ENCODE results near the gene KCTD3.
A peak's percentile ranks its signal among the peaks of the same experiment; 100 is the strongest.

The KCTD3 gene

DNA sequence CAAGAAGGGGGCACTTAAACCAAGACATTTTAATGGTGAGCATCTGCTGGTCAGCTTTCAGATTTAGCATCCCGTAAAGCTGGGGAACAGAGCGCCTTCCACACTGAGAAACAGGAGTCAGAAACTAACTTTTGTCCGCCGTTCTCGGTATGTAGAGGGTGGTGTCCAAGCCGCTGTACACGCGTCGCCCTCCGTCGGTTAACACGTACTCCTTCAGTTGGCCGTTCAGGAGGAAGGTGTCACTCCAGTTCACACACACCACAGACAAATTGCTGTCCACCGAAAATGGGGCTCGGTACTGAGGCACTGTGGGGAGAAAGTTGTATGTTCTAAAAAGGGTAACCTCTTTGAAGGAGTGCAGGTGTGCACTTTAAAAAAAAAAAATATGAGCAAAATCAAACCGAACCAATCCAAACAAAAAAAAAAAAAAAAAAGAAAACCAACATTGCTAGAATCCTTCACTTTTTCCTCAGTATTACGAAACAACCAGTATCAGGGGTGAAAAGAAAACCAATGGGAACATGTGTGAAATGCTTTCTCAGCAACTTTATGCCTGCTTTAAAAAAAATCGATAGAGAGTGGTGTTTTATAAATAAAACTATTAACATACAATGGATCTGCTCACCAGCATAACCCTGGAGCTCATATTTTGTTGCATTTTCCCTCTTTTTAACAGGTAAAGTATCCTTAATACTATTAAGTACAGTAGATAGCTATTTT, 73.5 kb downstream of the KCTD3 start:
- no peak for DNase-seq (ENCODE audit: low spot score)
- H3K36me3 Mint-ChIP-seq (ENCODE audit: low read depth), result no peaks in the 10 kb centered on the region

DNA sequence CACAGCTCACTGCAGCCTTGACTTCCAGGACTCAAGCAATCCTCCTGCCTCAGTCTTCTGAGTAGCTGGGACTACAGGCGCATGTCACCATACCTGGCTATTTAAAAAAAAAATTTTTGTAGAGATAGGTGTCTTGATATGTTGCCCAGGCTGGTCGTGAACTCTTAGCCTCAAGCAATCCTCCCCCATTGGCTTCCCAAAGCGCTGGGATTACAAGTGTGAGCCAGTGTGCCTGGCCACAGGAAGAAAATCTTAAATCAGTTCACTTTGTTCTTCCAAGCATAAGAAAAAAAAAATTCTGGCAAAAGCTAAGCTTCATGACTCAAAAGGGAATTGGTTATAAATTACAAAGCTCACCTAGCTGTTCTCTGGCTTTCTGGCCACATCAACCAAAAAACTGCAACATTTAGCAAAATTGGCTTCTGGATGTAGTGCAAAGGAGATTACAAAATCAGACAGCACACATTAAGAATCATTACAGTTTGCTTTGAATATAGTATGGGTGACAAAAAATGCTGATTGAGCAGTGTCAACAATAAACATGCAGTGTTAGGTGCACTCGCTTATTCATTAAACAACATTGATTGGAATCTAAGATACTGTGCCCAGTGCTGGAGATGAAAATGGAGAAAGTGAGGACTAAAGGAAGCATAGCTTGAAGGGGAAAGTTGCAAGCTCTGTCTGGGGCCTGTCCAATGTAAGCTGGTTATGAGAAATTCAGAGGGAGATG, 76.7 kb downstream of the KCTD3 start:
- no peaks in the 10 kb centered on the region for H3K9me3 Mint-ChIP-seq
- H3K27ac Mint-ChIP-seq, result no peak overlapping the region
- no peak overlapping the region for H3K4me3 Mint-ChIP-seq
- no peaks in the 10 kb centered on the region for H3K4me1 Mint-ChIP-seq (ENCODE audit: low read depth)
- no peaks in the 10 kb centered on the region for H3K36me3 Mint-ChIP-seq (ENCODE audit: low read depth)
- no peaks in the 10 kb centered on the region for H3K27me3 Mint-ChIP-seq (ENCODE audit: low read depth)
- DNase-seq (ENCODE audit: low spot score), result no peak

More for the DNA sequence above, 73.5 kb downstream of the KCTD3 start:
- Mint-ChIP-seq H3K27me3 (ENCODE audit: low read depth) (no peaks in the 10 kb centered on the region), H3K4me1 (ENCODE audit: low read depth) (no peaks in the 10 kb centered on the region), H3K9me3 (no peaks in the 10 kb centered on the region), H3K27ac (no peak overlapping the region), H3K4me3 (no peak overlapping the region)

DNA sequence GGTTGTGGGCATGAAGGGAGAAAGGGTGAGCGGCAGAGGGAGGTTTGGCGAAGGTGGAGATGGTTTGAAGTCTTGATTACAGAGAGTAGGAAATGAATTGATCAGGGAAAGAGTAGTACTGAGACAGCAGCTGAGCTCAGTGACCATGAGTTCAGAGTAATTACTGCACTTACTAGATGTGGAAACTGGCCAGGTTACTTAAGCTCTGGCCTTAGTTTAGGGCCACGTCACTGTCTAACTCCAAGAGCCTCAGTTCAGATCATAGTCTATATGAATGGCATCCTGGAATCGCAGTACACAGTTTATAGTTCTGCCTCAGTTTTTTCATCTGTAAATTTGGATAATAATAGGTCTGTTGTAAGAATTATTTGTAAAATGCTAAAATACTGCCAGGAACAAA, 78.1 kb downstream of the KCTD3 start:
- Mint-ChIP-seq H3K4me1 (ENCODE audit: low read depth) (no peaks in the 10 kb centered on the region), H3K27ac (no peak overlapping the region), H3K36me3 (ENCODE audit: low read depth) (no peaks in the 10 kb centered on the region), H3K27me3 (ENCODE audit: low read depth) (no peaks in the 10 kb centered on the region), H3K9me3 (no peaks in the 10 kb centered on the region), H3K4me3 (no peak overlapping the region)
- DNase-seq (ENCODE audit: low spot score), result no peak

DNA sequence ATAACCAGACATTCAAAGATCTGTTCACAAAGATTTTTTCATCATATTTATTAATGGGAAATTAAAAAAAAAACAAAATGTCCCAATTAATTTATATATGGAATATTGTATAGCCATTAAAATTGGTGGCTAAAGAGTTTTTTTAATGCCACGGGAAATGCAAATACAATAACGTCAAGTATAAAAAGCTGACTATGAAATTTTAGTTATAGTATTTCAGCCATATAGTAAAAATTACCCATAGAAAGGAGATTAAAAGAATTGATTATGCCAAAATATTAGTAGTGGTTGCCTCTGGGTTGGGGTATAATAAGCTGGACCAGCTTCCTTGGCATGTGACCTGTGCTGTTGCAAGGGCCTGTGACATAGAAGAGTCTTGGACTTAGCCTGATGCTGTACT, 78.8 kb downstream of the KCTD3 start:
- H3K4me3 Mint-ChIP-seq, result no peak overlapping the region
- H3K4me1 Mint-ChIP-seq (ENCODE audit: low read depth), result no peaks in the 10 kb centered on the region
- no peaks in the 10 kb centered on the region for H3K36me3 Mint-ChIP-seq (ENCODE audit: low read depth)
- H3K27ac Mint-ChIP-seq, result no peak overlapping the region
- no peak for DNase-seq (ENCODE audit: low spot score)
- no peaks in the 10 kb centered on the region for H3K9me3 Mint-ChIP-seq
- no peaks in the 10 kb centered on the region for H3K27me3 Mint-ChIP-seq (ENCODE audit: low read depth)

- Mint-ChIP-seq H3K4me1 (ENCODE audit: low read depth) (no peaks in the 10 kb centered on the region), H3K36me3 (ENCODE audit: low read depth) (no peaks in the 10 kb centered on the region), H3K9me3 (no peaks in the 10 kb centered on the region), H3K27me3 (ENCODE audit: low read depth) (no peaks in the 10 kb centered on the region), H3K4me3 (no peak overlapping the region), H3K27ac (no peak overlapping the region)
- no peak for DNase-seq (ENCODE audit: low spot score)
Measured at GRCh38 chr1:215647738-215648137, 80.6 kb downstream of the KCTD3 start.

DNA sequence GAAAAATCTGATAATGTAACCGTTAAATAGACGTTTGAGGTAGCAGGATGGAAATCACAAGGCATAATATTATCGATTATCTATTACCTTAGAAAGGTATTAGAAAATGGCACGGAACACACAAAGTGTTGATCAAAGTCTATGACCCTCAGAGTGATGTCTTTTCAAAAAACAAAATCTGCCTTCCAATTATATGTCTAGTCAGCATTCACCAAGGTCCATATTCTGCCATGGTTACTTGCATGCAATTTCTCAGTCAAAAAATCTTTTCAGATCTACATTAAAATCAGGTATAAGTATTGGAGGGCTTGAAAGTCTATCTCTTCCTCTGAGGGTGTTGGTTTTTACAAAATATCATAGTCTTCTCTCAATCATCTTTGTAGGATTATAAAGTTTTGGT, 81.9 kb downstream of the KCTD3 start:
- DNase-seq (ENCODE audit: low spot score), result no peak
- Mint-ChIP-seq H3K36me3 (ENCODE audit: low read depth) (no peaks in the 10 kb centered on the region), H3K4me1 (ENCODE audit: low read depth) (no peaks in the 10 kb centered on the region), H3K9me3 (no peaks in the 10 kb centered on the region), H3K27me3 (ENCODE audit: low read depth) (no peaks in the 10 kb centered on the region), H3K27ac (no peak overlapping the region), H3K4me3 (no peak overlapping the region)

GRCh38 chr1:215650446-215651149, 83.5 kb downstream of the KCTD3 start:
- DNase-seq (ENCODE audit: low spot score), result no peak
- Mint-ChIP-seq H3K4me3 (no peak overlapping the region), H3K9me3 (no peaks in the 10 kb centered on the region), H3K36me3 (ENCODE audit: low read depth) (no peaks in the 10 kb centered on the region), H3K4me1 (ENCODE audit: low read depth) (no peaks in the 10 kb centered on the region), H3K27me3 (ENCODE audit: low read depth) (no peaks in the 10 kb centered on the region), H3K27ac (no peak overlapping the region)

DNA sequence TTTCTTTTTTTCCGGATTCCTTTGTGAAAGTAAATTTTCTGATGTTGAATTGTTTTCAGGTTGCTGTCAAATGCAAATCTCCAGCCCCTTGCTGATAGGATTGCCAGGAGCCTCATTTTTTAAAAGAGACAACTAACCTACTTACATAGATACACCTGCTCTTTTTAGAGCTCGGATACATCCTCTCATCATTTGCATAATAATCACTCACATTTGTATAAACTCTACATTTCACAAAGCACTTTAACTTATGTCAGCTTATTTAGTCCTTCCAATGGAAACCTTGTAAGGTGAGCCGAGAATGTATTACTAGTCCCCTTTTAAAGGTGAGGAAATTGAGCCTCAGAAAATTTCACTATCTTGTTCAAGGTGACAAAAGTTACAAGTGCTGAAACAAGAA, 84.8 kb downstream of the KCTD3 start:
- no peaks in the 10 kb centered on the region for H3K4me1 Mint-ChIP-seq (ENCODE audit: low read depth)
- no peaks in the 10 kb centered on the region for H3K27me3 Mint-ChIP-seq (ENCODE audit: low read depth)
- H3K27ac Mint-ChIP-seq, result no peak overlapping the region
- H3K9me3 Mint-ChIP-seq, result no peaks in the 10 kb centered on the region
- no peaks in the 10 kb centered on the region for H3K36me3 Mint-ChIP-seq (ENCODE audit: low read depth)
- DNase-seq (ENCODE audit: low spot score), result no peak
- H3K4me3 Mint-ChIP-seq, result no peak overlapping the region

GRCh38 chr1:215652371-215652770, 85.3 kb downstream of the KCTD3 start:
- no peak for DNase-seq (ENCODE audit: low spot score)
- no peak overlapping the region for H3K27ac Mint-ChIP-seq
- H3K36me3 Mint-ChIP-seq (ENCODE audit: low read depth), result no peaks in the 10 kb centered on the region
- no peaks in the 10 kb centered on the region for H3K9me3 Mint-ChIP-seq
- no peak overlapping the region for H3K4me3 Mint-ChIP-seq
- no peaks in the 10 kb centered on the region for H3K4me1 Mint-ChIP-seq (ENCODE audit: low read depth)
- no peaks in the 10 kb centered on the region for H3K27me3 Mint-ChIP-seq (ENCODE audit: low read depth)

- H3K4me3 Mint-ChIP-seq, result no peak overlapping the region
- DNase-seq (ENCODE audit: low spot score), result no peak
- no peak overlapping the region for H3K27ac Mint-ChIP-seq
- H3K9me3 Mint-ChIP-seq, result no peaks in the 10 kb centered on the region
- no peaks in the 10 kb centered on the region for H3K27me3 Mint-ChIP-seq (ENCODE audit: low read depth)
- H3K4me1 Mint-ChIP-seq (ENCODE audit: low read depth), result no peaks in the 10 kb centered on the region
- no peaks in the 10 kb centered on the region for H3K36me3 Mint-ChIP-seq (ENCODE audit: low read depth)
Measured at GRCh38 chr1:215657047-215657446, 89.9 kb downstream of the KCTD3 start.

DNA sequence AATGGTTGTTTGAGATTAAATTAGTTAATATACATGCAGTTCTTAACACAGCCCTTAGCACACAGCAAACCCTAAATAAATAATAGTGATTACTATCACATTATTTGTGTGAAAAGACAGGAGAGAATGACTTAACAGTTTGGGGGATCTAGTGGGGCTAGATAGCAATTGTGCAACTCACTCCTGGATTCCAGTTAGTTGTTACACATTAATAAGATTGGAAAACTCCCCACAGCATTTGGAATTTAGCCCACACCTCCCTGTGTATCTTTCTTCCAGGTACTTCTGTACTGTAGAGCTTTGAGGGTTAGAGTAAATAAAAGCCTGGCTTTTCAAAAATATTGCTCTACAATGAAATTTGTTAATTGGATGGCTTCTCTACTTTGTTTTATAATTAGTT, 93.2 kb downstream of the KCTD3 start:
- no peak overlapping the region for H3K4me3 Mint-ChIP-seq
- no peak overlapping the region for H3K27ac Mint-ChIP-seq
- H3K36me3 Mint-ChIP-seq (ENCODE audit: low read depth), result no peaks in the 10 kb centered on the region
- no peaks in the 10 kb centered on the region for H3K9me3 Mint-ChIP-seq
- no peaks in the 10 kb centered on the region for H3K4me1 Mint-ChIP-seq (ENCODE audit: low read depth)
- H3K27me3 Mint-ChIP-seq (ENCODE audit: low read depth), result no peaks in the 10 kb centered on the region
- DNase-seq (ENCODE audit: low spot score), result no peak

- no peaks in the 10 kb centered on the region for H3K27me3 Mint-ChIP-seq (ENCODE audit: low read depth)
- no peaks in the 10 kb centered on the region for H3K9me3 Mint-ChIP-seq
- no peak overlapping the region for H3K27ac Mint-ChIP-seq
- DNase-seq (ENCODE audit: low spot score), result no peak
- no peak overlapping the region for H3K4me3 Mint-ChIP-seq
- H3K4me1 Mint-ChIP-seq (ENCODE audit: low read depth), result no peaks in the 10 kb centered on the region
- no peaks in the 10 kb centered on the region for H3K36me3 Mint-ChIP-seq (ENCODE audit: low read depth)
Measured at GRCh38 chr1:215661033-215661432, 93.9 kb downstream of the KCTD3 start.

DNA sequence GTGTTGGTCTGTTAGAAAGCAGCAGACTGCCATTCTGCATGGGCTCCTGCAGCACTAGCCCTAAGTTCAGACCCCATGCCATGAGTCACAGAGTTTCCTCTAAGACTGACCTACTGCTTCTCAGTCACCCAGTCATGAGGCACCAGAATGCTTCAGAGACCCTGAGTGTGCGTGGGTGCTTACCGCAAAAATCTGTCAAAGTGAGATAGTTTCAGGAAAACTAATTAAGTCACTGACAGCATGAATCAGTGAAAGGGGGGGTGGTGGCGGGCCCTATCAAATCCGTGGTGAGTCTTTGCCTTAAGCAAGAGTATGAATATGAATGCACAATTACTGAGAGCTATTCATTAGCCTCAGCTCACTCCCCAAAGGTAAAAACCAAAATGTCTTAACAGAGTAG, 98.1 kb downstream of the KCTD3 start:
- no peaks in the 10 kb centered on the region for H3K4me1 Mint-ChIP-seq (ENCODE audit: low read depth)
- no peaks in the 10 kb centered on the region for H3K36me3 Mint-ChIP-seq (ENCODE audit: low read depth)
- no peaks in the 10 kb centered on the region for H3K27me3 Mint-ChIP-seq (ENCODE audit: low read depth)
- no peak overlapping the region for H3K4me3 Mint-ChIP-seq
- DNase-seq (ENCODE audit: low spot score), result peak; percentile 32
- no peak overlapping the region for H3K27ac Mint-ChIP-seq
- H3K9me3 Mint-ChIP-seq, result no peaks in the 10 kb centered on the region

DNA sequence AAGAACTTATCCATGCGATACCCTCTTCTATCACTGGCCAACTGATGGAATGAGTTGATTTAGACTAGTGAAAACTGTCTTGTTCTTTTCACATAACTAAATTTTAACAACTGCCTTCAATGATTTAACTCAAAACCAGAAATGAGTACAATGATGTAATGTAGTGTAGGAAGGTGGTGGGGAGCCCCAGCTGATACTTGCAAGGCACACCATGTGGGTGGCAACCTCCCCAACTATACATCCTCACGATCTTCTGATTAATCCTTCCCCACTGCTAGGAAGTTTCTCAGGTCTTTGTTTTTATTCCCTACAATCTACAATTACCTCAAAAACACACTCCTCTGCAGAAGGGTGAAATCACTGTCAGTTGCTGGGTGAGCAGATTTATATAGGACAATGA, 100.7 kb downstream of the KCTD3 start:
- Mint-ChIP-seq H3K27me3 (ENCODE audit: low read depth) (no peaks in the 10 kb centered on the region), H3K36me3 (ENCODE audit: low read depth) (no peaks in the 10 kb centered on the region), H3K4me1 (ENCODE audit: low read depth) (no peaks in the 10 kb centered on the region), H3K27ac (no peak overlapping the region), H3K4me3 (no peak overlapping the region), H3K9me3 (no peaks in the 10 kb centered on the region)
- DNase-seq (ENCODE audit: low spot score), result no peak
